DOHH2 (cell line): Measurements from ENCODE around the gene TUBB.

Experiments
- CTCF ChIP-seq: fragments of 200-600 bp; sonication (generic); IDR thresholded peaks from one replicate; pipeline ENCODE4 v1.5.1; 2014; ENCODE audit warnings: antibody characterized with exemption, mild to moderate bottlenecking, low read depth, low read length; ENCODE audit not compliant: poor library complexity, severe bottlenecking
- EZH2phosphoT487 ChIP-seq: fragments of 200-600 bp; sonication (generic); IDR thresholded peaks from 2 replicates; pipeline ENCODE4 v1.6.1; 2017; ENCODE audit warnings: borderline replicate concordance, mild to moderate bottlenecking, antibody characterized with exemption, low read length, moderate library complexity, mixed read lengths

- TF ChIP-seq CTCF (no peak), EZH2phosphoT487 (no peak)
These were observed 19.8 kb upstream of the TUBB start for GRCh38 chr6:30700340-30700739.
